K562 (cell line): ENCODE results near the gene GFI1B. TPM values are rescaled to one million over a fixed set of nuclear protein-coding genes. Genes with fewer than 3 reads are reported as not detected.

Experiments
- BRCA1 ChIP-seq, 2 experiments: fragments of 450-650 bp in 1 of 2; sonication (generic) in 1 of 2; formaldehyde crosslinking in 1 of 2; IDR thresholded peaks; 2 replicates each; pipeline versions ENCODE4 v1.5.0 to v1.6.1; 2017 to 2020; ENCODE audit warnings: mild to moderate bottlenecking in 1 of 2, missing genetic modification reagents in 1 of 2
- BRD4 ChIP-seq: fragments of 200-600 bp; sonication (generic); IDR thresholded peaks from 2 replicates; pipeline ENCODE4 v1.6.1; 2017; ENCODE audit warnings: inconsistent platforms
- CHD4 ChIP-seq: fragments of 200-600 bp; sonication (generic); IDR thresholded peaks from 3 replicates; pipeline ENCODE4 v1.6.1; 2012; ENCODE audit warnings: low read depth, mild to moderate bottlenecking, mixed read lengths, low read length, inconsistent platforms; ENCODE audit not compliant: insufficient read depth, insufficient replicate concordance, poor library complexity, severe bottlenecking
- E2F3 ChIP-seq: fragments of 250-450 bp; sonication (Bioruptor Pico); IDR thresholded peaks from 2 replicates; pipeline ENCODE4 v1.4.0; 2020; ENCODE audit warnings: mild to moderate bottlenecking
- E2F8 ChIP-seq: fragments of 450-650 bp; IDR thresholded peaks from 2 replicates; pipeline ENCODE4 v1.7.1; 2018; ENCODE audit warnings: mild to moderate bottlenecking, low read depth; ENCODE audit not compliant: partially characterized antibody
- FOS ChIP-seq: IDR thresholded peaks from 3 replicates; pipeline ENCODE4 v1.6.1; 2011; ENCODE audit not compliant: insufficient read length; ENCODE audit errors: extremely low read depth
- FOXJ3 ChIP-seq: sonication (generic); formaldehyde crosslinking; IDR thresholded peaks from 2 replicates; pipeline ENCODE4 v1.4.0; 2020; ENCODE audit warnings: mild to moderate bottlenecking, missing genetic modification reagents
- MBD2 ChIP-seq: sonication (generic); IDR thresholded peaks from 2 replicates; pipeline ENCODE4 v1.6.1; 2016; ENCODE audit warnings: low read depth, borderline replicate concordance
- NEUROD1 ChIP-seq: fragments of 150-350 bp; IDR thresholded peaks from 2 replicates; pipeline ENCODE4 v1.6.1; 2014; ENCODE audit warnings: borderline replicate concordance, low read length, low read depth; ENCODE audit not compliant: partially characterized antibody
- RAD51 ChIP-seq: fragments of 450-650 bp; IDR thresholded peaks from 2 replicates; pipeline ENCODE4 v1.7.1; 2016; ENCODE audit warnings: low read depth, mild to moderate bottlenecking, borderline replicate concordance
- RBM25 ChIP-seq: fragments of 200-400 bp; formaldehyde crosslinking; IDR thresholded peaks from 2 replicates; pipeline ENCODE4 v1.6.1; 2018; ENCODE audit warnings: low read length, low read depth, moderate library complexity; ENCODE audit not compliant: severe bottlenecking
- RFX7 ChIP-seq: fragments of 250-450 bp; sonication (Bioruptor Pico); IDR thresholded peaks from 2 replicates; pipeline ENCODE4 v1.5.1; 2021; ENCODE audit warnings: mild to moderate bottlenecking
- TCF3 ChIP-seq: sonication (generic); formaldehyde crosslinking; IDR thresholded peaks from 2 replicates; pipeline ENCODE4 v1.4.0; 2020; ENCODE audit warnings: mild to moderate bottlenecking, missing genetic modification reagents
- USF1 ChIP-seq: sonication (generic); formaldehyde crosslinking; IDR thresholded peaks from 2 replicates; pipeline ENCODE4 v1.9.0; 2022; ENCODE audit warnings: mild to moderate bottlenecking, missing genetic modification reagents
- USF2 ChIP-seq: sonication (generic); formaldehyde crosslinking; IDR thresholded peaks from 2 replicates; pipeline ENCODE4 v1.5.0; 2020; ENCODE audit warnings: missing genetic modification reagents
- ZNF133 ChIP-seq: fragments of 250-450 bp; sonication (Bioruptor Pico); IDR thresholded peaks from 2 replicates; pipeline ENCODE4 v1.4.0; 2020; ENCODE audit warnings: mild to moderate bottlenecking
- ZNF212 ChIP-seq: fragments of 450-650 bp; formaldehyde crosslinking; IDR thresholded peaks from 2 replicates; pipeline ENCODE4 v1.4.0; 2020; ENCODE audit warnings: mild to moderate bottlenecking
- ZNF24 ChIP-seq: fragments of 450-650 bp; IDR thresholded peaks from 2 replicates; pipeline ENCODE4 v1.6.1; 2016
- ZNF408 ChIP-seq: fragments of 250-450 bp; sonication (Bioruptor Pico); IDR thresholded peaks from 2 replicates; pipeline ENCODE4 v1.4.0; 2020; ENCODE audit warnings: low read depth, mild to moderate bottlenecking, moderate library complexity
- ZNF609 ChIP-seq: sonication (generic); formaldehyde crosslinking; IDR thresholded peaks from 2 replicates; pipeline ENCODE4 v1.8.1; 2023; ENCODE audit warnings: missing genetic modification reagents, mild to moderate bottlenecking, borderline replicate concordance
- polyA plus RNA-seq, 8 experiments: library from polyadenylated mRNA; depleted of rRNA in 4 of 8; stranded (reverse) in 5 of 8; unstranded in 3 of 8; fragments of >200 nt; fragmentation: Nextera tagmentation in 2 of 8; fragmentation: Illumina TruSeq in 1 of 8; extraction: Ambion mirVana in 2 of 8; extraction: Trizol in 1 of 8; gene quantifications; 2 replicates each; pipeline versions ENCODE4 v1.2.1 to v1.2.3, GENCODE V29; 2011 to 2014; ENCODE audit warnings: inconsistent platforms in 1 of 8, missing spikeins in 1 of 8
- total RNA-seq, 7 experiments: library from RNA; depleted of rRNA in 6 of 7; stranded (reverse); fragments of >200 nt in 6 of 7; fragmentation: Illumina TruSeq in 2 of 7; extraction: Trizol in 2 of 7; gene quantifications; 2 replicates each; pipeline versions ENCODE4 v1.2.1 to v1.2.3, GENCODE V29; 2011 to 2021; ENCODE audit warnings: low replicate concordance in 1 of 7

The GFI1B gene
- total and polyA plus RNA-seq, 9 of the 15 experiments (the other 6 are each of a cell fraction or from before 2014, with no cell fraction given), result 8.0 to 75.7 (median 34.5) TPM

GRCh38 chr9:132973713-132974112, 4.8 kb upstream of the GFI1B start (continued):
- no peak for TF ChIP-seq ZNF609
- no peak for TF ChIP-seq TCF3
- peak; percentile 89; the same call in 1 of the 2 replicates for TF ChIP-seq ZNF24
- peak; percentile 90 for TF ChIP-seq RBM25
- no peak for TF ChIP-seq BRD4
- TF ChIP-seq MBD2, result peak; percentile 72; the same call in 1 of the 2 replicates
- peak; percentile 87 for TF ChIP-seq E2F8
- TF ChIP-seq E2F3, result no peak
- TF ChIP-seq BRCA1 (IDR thresholded peaks at IDR 0.05), result no peak
- TF ChIP-seq BRCA1 (CRISPR knock-in tag; IDR thresholded peaks at IDR 0.05), result no peak
- no peak for TF ChIP-seq CHD4
- no peak for TF ChIP-seq FOXJ3
- peak; percentile 81 for TF ChIP-seq USF2 (CRISPR knock-in tag)
- peak; percentile 55; the same call in 1 of the 2 replicates for TF ChIP-seq RAD51
- TF ChIP-seq NEUROD1, result peak; percentile 38
- peak; percentile 76 for TF ChIP-seq FOS
- peak; percentile 83 for TF ChIP-seq USF1 (CRISPR knock-in tag)
- TF ChIP-seq RFX7 (CRISPR knock-in tag), result no peak
- no peak for TF ChIP-seq ZNF133 (CRISPR knock-in tag)
- no peak for TF ChIP-seq ZNF408 (CRISPR knock-in tag)
- no peak for TF ChIP-seq ZNF212
